HG02970 (cell line): ENCODE measurements around the gene ZDHHC14.

Experiments used
- ATAC-seq: cut with Tn5 transposase; IDR thresholded peaks from one replicate; pipeline ENCODE4 v1.9.1; 2021; ENCODE audit warnings: mild to moderate bottlenecking, moderate library complexity, moderate number of reproducible peaks; ENCODE audit not compliant: unreplicated experiment, low FRiP score

The ZDHHC14 gene

DNA sequence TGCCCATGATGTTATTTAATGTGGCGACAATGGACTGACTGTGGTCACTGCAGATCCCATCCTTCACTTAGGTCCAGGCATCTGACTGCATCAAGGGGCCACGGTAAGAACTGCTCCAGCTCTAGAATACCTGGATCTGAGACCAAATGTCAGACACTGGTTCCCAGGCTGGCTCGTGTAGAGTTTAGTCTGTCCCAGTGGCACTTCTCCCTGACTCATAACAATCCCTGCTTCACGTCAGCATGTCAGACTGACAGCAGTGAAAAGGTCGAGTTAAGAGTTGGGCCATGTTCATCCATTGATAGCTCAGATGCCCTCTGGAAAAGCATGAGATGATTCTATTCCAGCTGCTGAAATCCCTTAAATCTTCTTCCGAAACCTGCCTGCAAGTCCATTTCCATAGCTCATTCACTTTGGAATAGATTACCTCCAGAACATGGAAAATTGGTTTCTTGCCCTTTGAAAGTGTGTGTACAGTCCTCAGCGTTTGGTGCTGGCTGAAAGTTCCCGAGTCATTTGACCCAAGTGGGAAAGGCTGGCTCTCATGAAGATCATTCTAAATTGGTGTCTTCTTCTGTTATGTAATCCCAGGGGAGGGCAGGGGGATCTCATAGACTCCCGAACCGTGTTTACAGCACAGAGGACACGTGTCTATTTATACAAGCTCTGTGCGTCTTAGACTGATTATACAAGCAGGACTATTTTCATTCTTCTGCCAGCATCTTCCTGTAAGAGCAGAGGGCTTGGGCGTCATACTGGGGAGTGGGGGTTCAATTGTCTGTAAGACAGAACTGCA lies 160.8 kb downstream of the ZDHHC14 start:
- ATAC-seq: no peak

GRCh38 chr6:157542414-157543160 lies 161.6 kb downstream of the ZDHHC14 start:
- ATAC-seq: no peak

- ATAC-seq: no peak
Observed at GRCh38 chr6:157546321-157546720, 165.3 kb downstream of the ZDHHC14 start.

- ATAC-seq: no peak
Observed at GRCh38 chr6:157547112-157547511, 166.1 kb downstream of the ZDHHC14 start.

GRCh38 chr6:157548635-157549467 lies 167.9 kb downstream of the ZDHHC14 start:
- ATAC-seq: no peak

DNA sequence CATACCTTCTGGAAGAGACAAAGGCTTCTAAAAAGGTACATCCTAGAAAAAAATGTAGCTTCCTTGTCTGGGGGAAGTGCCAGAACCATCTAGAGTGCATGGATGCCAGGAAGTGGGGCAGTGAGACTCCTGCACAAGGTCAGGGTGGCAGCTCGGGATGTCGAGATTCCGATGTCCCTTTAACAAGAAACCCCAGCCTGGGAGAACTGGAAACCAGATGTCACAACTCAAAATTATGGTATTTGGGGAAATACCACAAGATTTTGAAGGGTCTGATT lies 168.4 kb downstream of the ZDHHC14 start:
- ATAC-seq: no peak

DNA sequence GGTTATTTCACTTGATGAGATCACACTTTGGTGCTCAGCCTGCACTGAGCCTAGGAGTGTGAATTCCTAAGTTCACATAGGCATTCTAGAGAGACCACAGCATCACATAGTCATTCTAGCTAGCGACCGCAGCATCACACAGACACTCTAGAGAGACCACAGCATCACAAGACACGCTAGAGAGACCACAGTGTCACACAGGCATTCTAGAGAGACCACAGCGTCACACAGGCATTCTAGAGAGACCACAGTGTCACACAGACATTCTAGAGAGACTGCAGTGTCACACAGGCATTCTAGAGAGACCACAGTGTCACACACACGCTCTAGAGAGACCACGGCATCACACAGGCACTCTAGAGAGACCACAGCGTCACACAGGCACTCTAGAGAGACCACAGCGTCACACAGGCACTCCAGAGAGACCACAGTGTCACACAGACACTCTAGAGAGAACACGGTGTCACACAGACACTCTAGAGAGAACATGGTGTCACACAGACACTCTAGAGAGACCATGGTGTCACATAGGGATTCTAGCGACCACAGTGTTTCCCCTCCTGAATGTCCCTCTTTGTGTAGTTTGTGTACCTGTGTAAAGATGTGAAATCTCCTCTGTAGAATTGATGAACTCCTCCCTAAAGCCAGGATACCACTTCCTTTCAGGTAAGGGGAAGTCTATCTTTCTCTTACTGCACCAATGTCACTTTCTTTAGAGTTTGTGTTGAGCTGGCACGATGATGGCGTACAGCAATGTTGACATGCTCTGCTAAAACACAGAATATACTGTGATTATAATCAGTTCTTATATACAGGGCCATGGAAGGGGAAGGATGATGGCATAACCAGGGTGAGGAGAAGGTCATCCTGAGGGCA lies 169.4 kb downstream of the ZDHHC14 start:
- no peak for ATAC-seq

GRCh38 chr6:157551041-157551832 lies 170.2 kb downstream of the ZDHHC14 start:
- ATAC-seq: no peak

DNA sequence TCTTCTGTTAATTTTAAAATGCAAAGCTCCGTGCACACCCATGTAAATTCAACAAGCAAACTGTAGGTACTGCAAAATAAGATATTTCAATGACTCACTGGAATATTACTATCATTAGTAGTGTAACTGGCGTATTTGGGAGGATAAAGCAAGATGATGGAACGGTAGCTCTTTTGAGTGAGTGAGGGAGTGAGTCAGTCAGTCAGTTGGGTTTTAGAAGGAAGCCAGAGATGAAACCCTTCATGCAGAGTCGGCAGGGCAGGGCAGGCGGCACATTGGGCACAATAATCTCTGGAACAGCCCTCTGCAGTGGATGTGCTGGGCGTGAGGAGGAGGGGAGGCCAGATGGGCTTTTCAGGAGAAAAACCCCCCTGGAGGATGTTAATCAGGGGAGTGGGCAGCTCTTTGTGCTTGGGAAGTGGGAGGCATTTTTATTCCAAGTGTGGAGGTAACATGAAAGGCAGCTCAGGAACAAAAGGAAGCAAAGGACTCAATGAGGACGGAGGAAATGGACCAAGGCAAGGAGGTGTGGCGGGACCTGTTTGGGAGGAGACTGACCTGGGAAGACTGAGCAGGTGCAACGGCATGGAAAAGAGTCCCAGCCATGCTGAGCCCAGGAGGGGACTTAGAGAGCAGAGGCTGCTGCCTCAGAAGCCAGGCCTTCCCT lies 171.2 kb downstream of the ZDHHC14 start:
- no peak for ATAC-seq

GRCh38 chr6:157552820-157553485 lies 172.0 kb downstream of the ZDHHC14 start:
- ATAC-seq: no peak

- ATAC-seq: no peak
Observed at GRCh38 chr6:157554747-157555146, 173.8 kb downstream of the ZDHHC14 start.

GRCh38 chr6:157555455-157556143 lies 174.6 kb downstream of the ZDHHC14 start:
- ATAC-seq: no peak

- no peak for ATAC-seq
Observed at GRCh38 chr6:157556144-157556645, 175.2 kb downstream of the ZDHHC14 start.

DNA sequence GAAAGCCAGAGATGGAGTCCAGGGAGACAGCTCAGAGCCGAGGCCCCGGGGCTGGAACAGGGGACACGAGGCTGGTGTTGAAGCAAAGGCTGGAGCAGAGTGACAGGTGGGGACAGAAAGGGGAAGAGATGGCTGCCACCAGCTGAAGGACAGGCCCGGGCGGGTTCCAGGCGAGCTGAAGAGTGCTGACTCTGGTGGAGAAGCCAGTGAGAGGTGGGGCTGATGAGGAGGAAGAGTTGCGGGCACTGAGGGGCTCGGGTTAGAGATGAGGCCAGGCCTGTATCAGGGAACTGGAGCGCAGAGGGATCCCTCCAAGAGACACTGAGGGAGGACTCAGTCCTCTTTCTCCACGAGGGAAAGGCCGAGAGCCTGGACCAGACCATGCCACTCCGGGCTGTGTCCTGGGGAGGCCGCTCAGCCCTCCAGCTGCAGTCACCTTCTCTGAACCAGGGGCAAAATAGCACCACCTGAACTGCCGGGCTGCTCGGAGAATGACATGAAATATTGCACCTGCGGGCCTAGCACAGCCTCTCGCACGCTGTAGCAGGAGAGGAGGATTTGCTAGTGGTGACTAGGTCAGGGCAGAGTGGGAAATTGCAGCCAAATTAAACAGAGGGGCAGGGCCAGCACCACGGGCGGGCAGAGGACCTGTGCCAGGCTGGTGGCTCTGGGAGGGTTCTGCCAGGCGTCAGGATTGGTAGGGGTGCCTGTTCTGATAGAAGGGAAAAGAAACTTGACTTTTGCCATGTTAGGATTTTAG lies 175.9 kb downstream of the ZDHHC14 start:
- ATAC-seq: no peak

DNA sequence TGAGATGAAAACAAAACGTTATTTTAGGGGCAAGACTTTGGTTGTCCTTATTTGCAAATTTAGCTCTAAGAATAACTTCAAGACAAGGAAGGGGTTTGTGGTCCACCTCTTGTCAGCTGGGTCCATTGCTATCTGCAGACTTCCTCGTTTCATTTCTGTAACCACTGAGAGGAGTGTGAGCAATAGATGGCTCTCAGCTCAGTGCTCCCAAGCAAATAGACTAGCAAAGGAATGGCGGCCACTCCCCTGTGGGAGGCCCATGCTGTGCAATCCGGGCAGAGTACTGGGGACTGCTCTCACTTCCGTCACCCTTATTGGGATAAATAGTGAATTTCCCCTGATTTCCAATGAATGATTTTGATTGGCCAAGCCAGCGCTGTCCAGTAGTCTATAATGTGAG lies 176.6 kb downstream of the ZDHHC14 start:
- no peak for ATAC-seq

DNA sequence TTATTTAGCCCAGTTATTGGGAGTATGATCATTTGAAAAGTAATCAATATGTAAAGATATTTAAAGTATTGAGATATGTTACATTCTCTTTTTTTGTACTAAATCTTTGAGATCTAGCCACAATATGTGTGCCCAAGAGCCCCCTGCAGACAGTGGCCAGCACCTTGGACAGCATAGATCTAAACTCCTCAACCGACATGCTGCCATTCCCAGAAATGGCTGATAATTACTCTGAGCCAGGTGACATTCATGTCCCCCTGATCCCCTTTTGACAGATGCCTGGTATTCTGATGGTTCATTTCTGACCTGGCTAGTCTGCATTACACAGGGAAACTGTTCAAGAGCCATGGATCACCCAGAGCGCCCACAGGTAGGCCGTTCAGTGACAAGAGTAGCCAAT lies 177.1 kb downstream of the ZDHHC14 start:
- no peak for ATAC-seq
